Adrenal gland (tissue), 5 donors: ENCODE data around the gene DPEP2.

Experiments
- CTCF ChIP-seq, 6 experiments: fragments of 450-650 bp in 4 of 6; fragments of 200-600 bp in 2 of 6; sonication (generic) in 1 of 6; IDR thresholded peaks; 1 replicate in 5 of 6; 2 replicates in 1 of 6; pipeline versions ENCODE4 v1.5.1 to v1.8.0; 2016 to 2021; ENCODE audit warnings: antibody characterized with exemption in 6 of 6, mild to moderate bottlenecking in 2 of 6, moderate library complexity in 1 of 6
- POLR2A ChIP-seq, 2 donors: fragments of 450-650 bp; IDR thresholded peaks; one replicate each; pipeline ENCODE4 v1.6.1; 2017; ENCODE audit warnings: antibody characterized with exemption in 2 of 2, mild to moderate bottlenecking in 2 of 2, moderate library complexity in 1 of 2
- donor health status: DM: no; HTN: no; CAD: no.

GRCh38 chr16:68031951-68032350 lies 32.7 kb upstream of the DPEP2 start:
- TF ChIP-seq POLR2A (IDR thresholded peaks at IDR 0.05) (no peak), CTCF (IDR thresholded peaks at IDR 0.05) (no peak)
